ENCODE measurements around the gene GREB1.

Gene GREB1

GRCh38 chr2:11663427-11663826, 129.6 kb downstream of the GREB1 start:
- Histone ChIP-seq H3K9me3 (peaks cover 0 to 3% (median 0%) of the 10 kb centered on the region in 3 donors), H3K36me3 (no peaks in the 10 kb centered on the region), H3K4me1 (no peaks in the 10 kb centered on the region), H3K4me3 (no peak overlapping the region), H3K27me3 (peaks cover 0 to 45% of the 10 kb centered on the region in 2 donors), H3K27ac (no peak overlapping the region)
- no peak for TF ChIP-seq CTCF (IDR thresholded peaks at IDR 0.05)
- DNase-seq = no peak
- intact Hi-C loops (cut with DNase I; ENCODE audit: low total_unique reads) = no loop called here

- intact Hi-C loops (cut with DNase I; ENCODE audit: low total_unique reads) = no loop called here
- H3K27me3 ChIP-seq = peaks cover 0 to 53% of the 10 kb centered on the region in 2 donors
- H3K4me3 ChIP-seq = no peak overlapping the region
- H3K9me3 ChIP-seq = peaks cover 0 to 3% (median 0%) of the 10 kb centered on the region in 3 donors
- no peak for TF ChIP-seq CTCF (IDR thresholded peaks at IDR 0.05)
- peaks cover 0 to 6% (median 6%) of the 10 kb centered on the region in 4 donors for H3K4me1 ChIP-seq
- H3K27ac ChIP-seq = no peak overlapping the region
- DNase-seq = no peak
- H3K36me3 ChIP-seq = no peaks in the 10 kb centered on the region
Observed at GRCh38 chr2:11665028-11665427, 131.2 kb downstream of the GREB1 start.

- Histone ChIP-seq H3K27me3 (peaks cover 0 to 55% of the 10 kb centered on the region in 2 donors), H3K9me3 (peaks cover 0 to 3% (median 0%) of the 10 kb centered on the region in 3 donors), H3K27ac (no peak overlapping the region), H3K36me3 (no peaks in the 10 kb centered on the region), H3K4me1 (peaks cover 0 to 9% (median 6%) of the 10 kb centered on the region in 4 donors), H3K4me3 (no peak overlapping the region)
- no peak for DNase-seq
- intact Hi-C loops (cut with DNase I; ENCODE audit: low total_unique reads) = no loop called here
- no peak for TF ChIP-seq CTCF (IDR thresholded peaks at IDR 0.05)
Observed at GRCh38 chr2:11665510-11666362, 131.9 kb downstream of the GREB1 start.

- Histone ChIP-seq H3K27ac (no peak overlapping the region), H3K4me1 (peaks cover 0 to 9% (median 6%) of the 10 kb centered on the region in 4 donors), H3K27me3 (peaks cover 0 to 60% of the 10 kb centered on the region in 2 donors), H3K9me3 (peaks cover 0 to 3% (median 0%) of the 10 kb centered on the region in 3 donors), H3K36me3 (no peaks in the 10 kb centered on the region), H3K4me3 (no peak overlapping the region)
- no peak for TF ChIP-seq CTCF (IDR thresholded peaks at IDR 0.05)
- intact Hi-C loops (cut with DNase I; ENCODE audit: low total_unique reads) = no loop called here
- DNase-seq = no peak
Observed at GRCh38 chr2:11667194-11667593, 133.3 kb downstream of the GREB1 start.

- H3K4me3 ChIP-seq = no peak overlapping the region
- peaks cover 0 to 9% (median 6%) of the 10 kb centered on the region in 4 donors for H3K4me1 ChIP-seq
- intact Hi-C loops (cut with DNase I; ENCODE audit: low total_unique reads) = no loop called here
- no peak for TF ChIP-seq CTCF (IDR thresholded peaks at IDR 0.05)
- H3K27me3 ChIP-seq = peaks cover 0 to 60% of the 10 kb centered on the region in 2 donors
- DNase-seq = no peak
- H3K27ac ChIP-seq = no peak overlapping the region
- no peaks in the 10 kb centered on the region for H3K36me3 ChIP-seq
- peaks cover 0 to 2% (median 0%) of the 10 kb centered on the region in 3 donors for H3K9me3 ChIP-seq
Observed at GRCh38 chr2:11667866-11668637, 134.2 kb downstream of the GREB1 start.
